K562 (cell line): Measurements from ENCODE around the gene IGFALS. TPM values are rescaled to one million over a fixed set of nuclear protein-coding genes. Genes with fewer than 3 reads are reported as not detected.

Experiments
- BRF1 ChIP-seq: IDR thresholded peaks from 3 replicates; pipeline ENCODE4 v1.6.1; 2011; ENCODE audit warnings: borderline replicate concordance, mild to moderate bottlenecking; ENCODE audit not compliant: insufficient read length; ENCODE audit errors: extremely low read depth
- CTBP1 ChIP-seq: fragments of 450-650 bp; IDR thresholded peaks from 2 replicates; pipeline ENCODE4 v1.6.1; 2016; ENCODE audit warnings: borderline replicate concordance
- ETV1 ChIP-seq: fragments of 450-650 bp; conservative IDR thresholded peaks from 2 replicates; pipeline ENCODE4 v1.6.1; 2016; ENCODE audit warnings: missing genetic modification characterization, control low read depth, low read depth, missing compliant biosample characterization
- FOXJ2 ChIP-seq: fragments of 200-800 bp; sonication (Bioruptor generic); IDR thresholded peaks from 2 replicates; pipeline ENCODE4 v1.6.1; 2016; ENCODE audit warnings: missing genetic modification characterization, missing compliant biosample characterization
- FOXM1 ChIP-seq, 2 experiments: fragments of 450-650 bp in 1 of 2; sonication (generic) in 1 of 2; formaldehyde crosslinking in 1 of 2; IDR thresholded peaks; 2 replicates each; pipeline versions ENCODE4 v1.6.1 to v1.9.0; 2017 to 2022; ENCODE audit warnings: low read depth in 2 of 2, mild to moderate bottlenecking in 2 of 2, missing genetic modification reagents in 1 of 2, moderate library complexity in 1 of 2
- NFE2L1 ChIP-seq: fragments of 450-650 bp; IDR thresholded peaks from 2 replicates; pipeline ENCODE4 v1.6.1; 2016; ENCODE audit warnings: missing genetic modification characterization, low read depth, mild to moderate bottlenecking, missing compliant biosample characterization, moderate library complexity, borderline replicate concordance
- NR4A1 ChIP-seq, 2 experiments: fragments of 250-450 bp in 1 of 2; fragments of 450-650 bp in 1 of 2; sonication (Bioruptor Pico) in 1 of 2; IDR thresholded peaks; 2 replicates each; pipeline versions ENCODE4 v1.4.0 to v1.6.1; 2016 to 2020; ENCODE audit warnings: mild to moderate bottlenecking in 2 of 2, missing compliant biosample characterization in 1 of 2, missing genetic modification characterization in 1 of 2, moderate library complexity in 1 of 2
- POLR2G ChIP-seq: fragments of 200-400 bp; formaldehyde crosslinking; IDR thresholded peaks from 2 replicates; pipeline ENCODE4 v1.6.1; 2017; ENCODE audit warnings: low read depth, mild to moderate bottlenecking, antibody characterized with exemption, low read length, moderate library complexity
- POLR3A ChIP-seq: IDR thresholded peaks from 2 replicates; pipeline ENCODE4 v1.6.1; 2011; ENCODE audit warnings: borderline replicate concordance, mild to moderate bottlenecking, moderate library complexity; ENCODE audit not compliant: insufficient read length, insufficient read depth; ENCODE audit errors: extremely low read depth
- PYGO2 ChIP-seq: fragments of 450-650 bp; IDR thresholded peaks from 2 replicates; pipeline ENCODE4 v1.6.1; 2016; ENCODE audit warnings: mild to moderate bottlenecking, missing genetic modification characterization, moderate library complexity, missing compliant biosample characterization
- REST ChIP-seq, 2 experiments: fragments of 450-650 bp; formaldehyde crosslinking in 1 of 2; IDR thresholded peaks; 2 replicates each; pipeline versions ENCODE4 v1.4.0 to v1.6.1; 2014 to 2020; ENCODE audit warnings: mild to moderate bottlenecking in 2 of 2, borderline replicate concordance in 1 of 2, low read depth in 1 of 2
- SAP30 ChIP-seq: fragments of 200-600 bp; sonication (generic); IDR thresholded peaks from 2 replicates; pipeline ENCODE4 v1.6.1; 2012; ENCODE audit warnings: borderline replicate concordance, low read depth, mild to moderate bottlenecking, moderate library complexity, low read length, control low read depth, inconsistent platforms; ENCODE audit not compliant: insufficient read depth, poor library complexity, severe bottlenecking
- SIX5 ChIP-seq, 2 experiments: IDR thresholded peaks; 2 replicates each; pipeline ENCODE4 v1.6.1; 2011; ENCODE audit warnings: low read length in 2 of 2, borderline replicate concordance in 1 of 2, low read depth in 1 of 2, mild to moderate bottlenecking in 1 of 2, moderate library complexity in 1 of 2; ENCODE audit not compliant: insufficient read depth in 1 of 2
- SRSF1 ChIP-seq: fragments of 200-400 bp; formaldehyde crosslinking; IDR thresholded peaks from 2 replicates; pipeline ENCODE4 v1.6.1; 2017; ENCODE audit warnings: mild to moderate bottlenecking, low read depth, low read length, moderate library complexity
- ZBTB7A ChIP-seq: IDR thresholded peaks from 2 replicates; pipeline ENCODE4 v1.6.1; 2011; ENCODE audit warnings: low read depth, mild to moderate bottlenecking, low read length, moderate library complexity, borderline replicate concordance; ENCODE audit not compliant: control insufficient read depth
- ZFP1 ChIP-seq: fragments of 450-650 bp; formaldehyde crosslinking; IDR thresholded peaks from 2 replicates; pipeline ENCODE4 v1.4.0; 2020; ENCODE audit warnings: mild to moderate bottlenecking, mixed read lengths
- ZNF197 ChIP-seq: fragments of 200-800 bp; sonication (Bioruptor generic); IDR thresholded peaks from 2 replicates; pipeline ENCODE4 v1.6.1; 2016; ENCODE audit warnings: low read depth, missing genetic modification characterization, missing compliant biosample characterization
- ZNF3 ChIP-seq: fragments of 250-450 bp; sonication (Bioruptor Pico); IDR thresholded peaks from 2 replicates; pipeline ENCODE4 v1.5.0; 2021; ENCODE audit warnings: mild to moderate bottlenecking, moderate library complexity
- polyA plus RNA-seq, 8 experiments: library from polyadenylated mRNA; depleted of rRNA in 4 of 8; stranded (reverse) in 5 of 8; unstranded in 3 of 8; fragments of >200 nt; fragmentation: Nextera tagmentation in 2 of 8; fragmentation: Illumina TruSeq in 1 of 8; extraction: Ambion mirVana in 2 of 8; extraction: Trizol in 1 of 8; gene quantifications; 2 replicates each; pipeline versions ENCODE4 v1.2.1 to v1.2.3, GENCODE V29; 2011 to 2014; ENCODE audit warnings: inconsistent platforms in 1 of 8, missing spikeins in 1 of 8
- total RNA-seq, 7 experiments: library from RNA; depleted of rRNA in 6 of 7; stranded (reverse); fragments of >200 nt in 6 of 7; fragmentation: Illumina TruSeq in 2 of 7; extraction: Trizol in 2 of 7; gene quantifications; 2 replicates each; pipeline versions ENCODE4 v1.2.1 to v1.2.3, GENCODE V29; 2011 to 2021; ENCODE audit warnings: low replicate concordance in 1 of 7

The IGFALS gene
- total and polyA plus RNA-seq, 9 of the 15 experiments (the other 6 are each of a cell fraction or from before 2014, with no cell fraction given), result not detected

- TF ChIP-seq REST (IDR thresholded peaks at IDR 0.05; ENCODE audit: borderline replicate concordance) (peak; percentile 77), REST (CRISPR knock-in tag; IDR thresholded peaks at IDR 0.05; ENCODE audit: low read depth) (no peak), POLR3A (no peak), NFE2L1 (tag) (no peak), SRSF1 (no peak), BRF1 (no peak), PYGO2 (tag) (no peak), ZNF197 (CRISPR knock-in tag) (no peak), NR4A1 (CRISPR knock-in tag; IDR thresholded peaks at IDR 0.05) (no peak), NR4A1 (tag; IDR thresholded peaks at IDR 0.05) (no peak), SAP30 (no peak), FOXM1 (IDR thresholded peaks at IDR 0.05; ENCODE audit: low read depth) (peak; percentile 18; the same call in 1 of the 2 replicates), FOXM1 (CRISPR knock-in tag; IDR thresholded peaks at IDR 0.05; ENCODE audit: low read depth) (no peak), SIX5 (IDR thresholded peaks at IDR 0.05; ENCODE audit: borderline replicate concordance in 1 of 2, insufficient read depth in 1 of 2, low read depth in 1 of 2, low read length in 2 of 2) (no peak), ZBTB7A (0 out of 2 replicates have a peak, but pooled peaks have one; percentile 27), ZFP1 (CRISPR knock-in tag) (no peak), ETV1 (tag) (0 out of 2 replicates have a peak, but pooled peaks have one; percentile 14), FOXJ2 (tag) (no peak), CTBP1 (peak; percentile 21; the same call in 1 of the 2 replicates), ZNF3 (CRISPR knock-in tag) (no peak), POLR2G (0 out of 2 replicates have a peak, but pooled peaks have one; percentile 28)
These were observed 19.2 kb upstream of the IGFALS start (continued) for GRCh38 chr16:1812732-1813163.
